GM18519 (cell line): ENCODE results near the gene CD8B.
A peak's percentile ranks its signal among the peaks of the same experiment; 100 is the strongest.
"Not testable (repeated sequence)": the region's sequence is repeated elsewhere in the genome, so short reads cannot be mapped to it uniquely, and the experiment has no call there.

Experiments used
- ATAC-seq: cut with Tn5 transposase; IDR thresholded peaks from one replicate; pipeline ENCODE4 v1.9.1; 2021; ENCODE audit warnings: mild to moderate bottlenecking, moderate library complexity; ENCODE audit not compliant: unreplicated experiment, low FRiP score

Gene CD8B

DNA sequence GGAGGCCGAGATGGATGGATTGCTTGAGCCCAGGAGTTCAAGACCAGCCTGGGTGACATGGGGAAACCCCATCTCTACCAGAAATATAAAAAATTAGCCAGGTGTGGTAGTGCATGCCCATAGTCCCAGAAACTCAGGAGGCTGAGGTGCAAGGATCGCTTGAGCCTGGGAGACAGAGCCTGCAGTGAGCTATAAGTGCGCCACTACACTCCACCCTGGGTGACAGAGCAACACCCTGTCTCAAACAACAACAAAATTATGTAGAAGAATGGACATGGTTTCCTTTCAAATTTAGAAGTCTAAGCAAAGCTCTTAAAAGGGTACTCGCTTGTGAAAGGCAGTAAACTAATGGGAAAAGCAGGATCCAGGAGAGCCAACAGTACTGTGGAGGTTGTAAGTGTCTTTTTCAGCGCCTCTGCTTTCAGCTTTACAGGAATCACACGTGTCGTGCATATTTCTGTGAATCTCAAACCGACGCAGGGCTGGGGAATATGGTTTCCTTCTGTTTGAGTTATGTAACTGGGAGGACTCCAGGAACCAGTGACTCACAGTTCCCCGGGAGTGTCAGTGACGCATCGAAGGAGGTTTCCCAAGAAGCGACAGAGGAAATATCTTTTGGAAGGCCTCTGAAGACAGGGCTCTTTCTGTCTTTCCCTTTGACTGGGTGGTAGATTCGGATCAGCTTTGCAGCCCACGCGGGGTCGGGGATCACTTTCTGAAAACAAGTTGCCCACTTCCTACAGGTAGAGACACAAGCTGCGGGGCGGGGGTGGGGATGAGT lies 24.6 kb downstream of the CD8B start:
- not testable (repeated sequence) for ATAC-seq

DNA sequence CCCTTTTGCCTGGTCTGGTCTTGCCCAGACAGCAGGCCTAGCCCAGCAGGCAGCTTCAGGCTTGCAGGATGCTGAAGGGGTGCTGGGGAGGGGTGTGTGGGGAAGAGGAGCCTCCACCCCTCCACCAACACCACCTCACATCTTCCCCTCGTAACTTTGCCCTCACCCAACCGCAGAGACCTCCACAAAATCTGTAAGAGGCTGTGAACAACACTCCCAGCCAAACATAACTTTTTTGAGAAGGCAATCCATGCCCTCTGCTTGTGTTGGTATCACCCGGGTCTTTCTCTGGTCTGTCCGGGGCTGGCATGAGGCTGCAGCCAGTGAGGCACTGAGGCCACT lies 26.2 kb downstream of the CD8B start:
- ATAC-seq = not testable (repeated sequence)

DNA sequence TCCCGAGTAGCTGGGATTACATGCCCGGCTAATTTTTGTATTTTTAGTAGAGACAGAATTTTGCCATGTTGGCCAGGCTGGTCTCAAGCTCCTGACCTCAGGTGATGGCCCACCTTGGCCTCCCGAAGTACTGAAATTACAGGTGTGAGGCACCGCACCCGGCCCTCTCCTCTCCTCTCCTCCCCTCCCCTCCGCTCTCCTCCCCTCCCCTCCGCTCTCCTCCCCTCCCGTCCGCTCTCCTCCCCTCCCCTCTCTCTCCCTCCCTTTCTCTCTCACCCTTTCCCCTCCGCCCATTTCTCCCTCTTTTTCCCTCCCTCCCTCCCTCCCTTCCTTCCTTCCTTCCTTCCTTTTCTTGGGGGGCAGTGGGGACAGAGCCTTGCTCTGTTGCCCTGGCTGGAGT lies 28.4 kb downstream of the CD8B start:
- no peak for ATAC-seq

DNA sequence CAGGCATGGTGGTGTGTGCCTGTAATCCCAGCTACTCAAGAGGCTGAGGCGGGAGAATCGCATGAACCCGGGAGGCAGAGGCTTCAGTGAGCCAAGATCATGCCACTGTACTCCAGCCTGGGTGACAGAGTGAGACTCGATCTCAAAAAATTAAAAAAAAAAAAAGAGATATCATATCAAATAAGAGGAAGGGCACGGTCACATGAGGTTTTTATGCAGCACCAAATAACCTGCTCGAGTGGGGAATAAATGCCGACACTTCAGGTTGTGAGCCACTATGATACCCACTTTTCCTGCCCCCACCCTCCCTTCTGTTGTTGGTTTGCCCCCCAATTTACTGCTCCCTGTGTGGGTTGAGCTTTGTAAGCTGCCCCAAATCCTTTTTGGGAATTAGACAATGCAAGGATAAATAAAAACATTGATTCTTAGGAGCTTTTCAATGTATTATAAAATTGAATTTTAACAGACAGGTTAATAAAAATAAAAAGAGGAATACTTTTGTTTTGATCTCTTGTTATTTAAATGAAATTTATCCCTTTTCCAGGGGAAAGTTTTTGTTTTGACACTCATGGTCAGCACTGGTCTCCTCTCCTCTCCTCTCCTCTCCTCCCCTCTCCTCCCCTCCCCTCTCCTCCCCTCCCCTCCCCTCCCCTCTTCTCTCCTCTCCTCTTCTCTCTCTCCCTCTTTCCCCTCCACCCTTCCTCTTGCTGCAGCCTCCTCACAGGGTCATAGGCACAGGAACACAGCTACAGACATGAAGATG lies 29.2 kb downstream of the CD8B start:
- ATAC-seq = no peak

DNA sequence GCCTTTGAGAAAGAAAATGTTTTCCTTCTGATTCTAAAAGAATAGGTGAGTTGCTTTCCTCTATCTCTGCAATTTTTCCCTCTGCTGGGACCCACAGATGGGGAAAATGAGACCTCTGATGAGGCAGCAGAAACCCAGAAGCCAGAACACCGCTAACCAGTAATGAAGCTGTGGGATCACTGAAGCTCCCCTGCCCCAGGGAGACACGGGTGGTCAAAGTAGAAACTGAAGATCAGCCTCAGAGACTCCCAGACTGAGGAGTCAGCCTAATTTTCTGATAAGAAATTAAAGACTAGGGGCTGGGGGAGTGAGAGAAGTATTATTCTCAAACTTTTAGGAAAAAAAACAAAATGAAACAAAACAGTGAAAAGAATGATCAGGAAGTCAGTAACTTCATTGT lies 30.1 kb downstream of the CD8B start:
- ATAC-seq = no peak

DNA sequence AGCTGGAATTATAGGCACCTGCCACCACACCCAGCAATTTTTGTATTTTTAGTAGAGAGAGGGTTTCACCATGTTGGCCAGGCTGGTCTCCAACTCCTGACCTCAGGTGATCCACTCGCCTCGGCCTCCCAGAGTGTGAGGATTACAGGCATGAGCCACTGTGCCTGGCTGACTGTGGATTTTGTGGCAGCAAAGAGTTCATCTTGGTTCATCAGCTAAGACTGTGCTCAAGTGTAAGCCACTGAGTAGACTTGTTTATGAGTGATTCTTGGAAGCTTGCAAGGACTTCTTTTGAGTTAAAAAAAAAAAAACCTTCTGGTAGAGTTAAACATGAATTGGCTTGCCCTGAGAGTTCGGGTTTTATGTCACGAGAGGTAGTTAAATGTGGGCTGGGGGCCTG lies 34.7 kb downstream of the CD8B start:
- no peak for ATAC-seq

DNA sequence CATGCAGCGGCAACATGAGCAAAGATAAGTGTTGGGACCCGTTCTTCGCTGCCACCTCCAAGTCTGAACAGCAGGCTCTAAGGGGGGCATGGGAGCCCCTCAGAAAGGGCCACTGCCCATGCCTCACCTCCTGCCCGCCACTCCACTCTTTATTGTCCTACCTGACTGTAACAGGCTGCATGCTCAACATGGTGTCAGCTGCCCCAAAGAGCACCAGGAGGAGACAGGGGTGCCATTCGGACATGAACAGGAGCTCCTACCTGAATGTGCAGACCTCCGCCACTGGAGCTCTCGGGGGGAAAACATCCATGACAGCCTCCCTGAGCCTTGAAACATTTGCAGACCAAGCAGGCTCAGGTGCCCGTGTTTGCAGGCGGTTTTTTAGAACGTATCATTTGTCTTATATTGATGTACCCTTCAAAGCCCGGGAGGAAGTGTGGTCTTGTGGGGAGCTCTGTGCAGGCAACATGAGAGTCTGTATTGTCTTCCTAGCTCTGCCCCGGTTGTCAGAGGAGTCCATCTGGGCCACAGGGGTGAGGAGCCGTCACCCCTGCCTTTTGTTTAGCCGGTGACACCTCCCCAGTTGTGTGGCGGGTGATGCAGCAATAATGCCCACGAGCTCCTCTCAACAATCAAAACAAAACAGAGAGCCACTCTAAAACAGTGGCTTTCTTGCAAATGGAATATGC lies 35.8 kb downstream of the CD8B start:
- no peak for ATAC-seq

DNA sequence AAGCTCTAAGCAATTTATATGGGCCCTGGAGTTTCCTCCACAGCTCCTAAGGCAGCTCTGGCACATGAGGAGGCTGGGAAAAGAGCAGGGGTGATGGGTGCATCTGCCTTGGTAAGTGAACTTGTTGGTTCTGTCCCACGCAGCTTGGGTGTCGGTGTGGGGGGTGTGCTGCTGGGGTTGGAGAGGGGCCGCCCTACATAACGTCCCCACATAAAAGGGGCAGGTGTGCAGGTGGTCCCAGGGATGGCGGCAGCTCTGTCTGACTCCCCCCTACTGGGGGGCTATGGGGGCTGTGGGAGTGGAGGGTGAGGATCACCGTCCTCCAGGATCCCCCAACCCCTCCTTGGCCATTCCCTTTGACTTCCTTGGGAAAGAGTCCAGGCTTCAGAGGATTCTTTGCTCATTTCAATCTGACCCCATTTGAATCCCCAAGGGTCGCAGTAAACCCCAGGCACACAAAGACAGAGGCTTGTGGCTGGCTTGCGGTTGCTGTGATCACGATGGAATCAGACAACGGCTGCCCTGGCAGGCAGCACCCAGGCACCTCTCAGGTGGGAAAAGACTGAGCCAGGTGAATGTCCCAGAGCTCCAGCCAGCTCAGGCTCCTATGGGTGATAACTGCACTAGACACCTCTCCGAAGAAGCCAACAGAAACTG lies 36.5 kb downstream of the CD8B start:
- no peak for ATAC-seq

DNA sequence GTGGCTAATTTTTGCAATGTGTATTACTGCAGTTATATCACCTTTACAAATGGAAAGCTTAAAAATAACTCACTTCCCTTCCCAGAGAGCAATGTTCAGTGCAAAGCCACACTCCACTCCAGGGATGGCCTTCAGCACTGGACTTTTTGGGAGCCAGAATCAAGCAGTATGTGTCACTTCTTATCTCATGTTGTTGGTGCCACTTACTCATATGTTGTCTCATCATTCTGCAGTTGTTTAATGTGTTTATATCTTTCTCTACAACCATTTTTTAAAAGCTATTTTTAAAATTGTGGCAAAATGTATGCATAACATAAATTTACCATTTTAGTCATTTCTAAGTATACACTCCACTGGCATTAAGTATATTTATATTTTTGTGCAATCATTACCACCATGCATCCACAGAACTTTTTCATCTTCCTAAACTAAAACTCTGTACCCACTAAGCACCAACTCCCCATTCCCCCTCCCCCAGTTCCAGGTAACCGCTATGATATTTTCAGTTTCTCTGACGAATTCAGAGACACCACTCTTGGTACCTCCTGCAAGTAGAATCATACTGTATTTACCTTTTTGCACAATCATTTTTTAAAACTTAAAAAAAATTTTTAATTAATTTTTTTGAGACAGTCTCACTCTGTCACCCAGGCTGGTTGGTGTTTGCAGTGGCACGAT lies 38.9 kb downstream of the CD8B start:
- no peak for ATAC-seq

DNA sequence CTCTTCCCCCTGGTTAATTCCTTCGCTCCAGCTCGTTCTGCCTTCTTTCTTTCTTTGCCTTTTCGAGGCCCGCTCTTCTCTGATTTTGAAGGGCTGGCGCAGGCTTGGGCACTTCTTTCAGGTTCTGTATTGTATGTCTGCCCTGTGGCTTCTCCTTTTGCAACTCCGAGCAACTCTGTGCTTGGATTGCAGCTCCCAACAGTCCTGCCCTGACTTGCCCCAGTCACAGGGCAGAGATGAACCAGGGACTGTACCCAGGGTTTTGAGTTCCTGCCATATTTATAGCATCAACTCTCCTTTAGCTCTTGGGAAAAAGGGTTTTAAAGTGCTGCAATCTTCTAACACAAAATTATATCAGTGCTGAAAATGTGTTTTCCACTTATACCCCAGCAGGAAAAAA lies 39.8 kb downstream of the CD8B start:
- no peak for ATAC-seq

DNA sequence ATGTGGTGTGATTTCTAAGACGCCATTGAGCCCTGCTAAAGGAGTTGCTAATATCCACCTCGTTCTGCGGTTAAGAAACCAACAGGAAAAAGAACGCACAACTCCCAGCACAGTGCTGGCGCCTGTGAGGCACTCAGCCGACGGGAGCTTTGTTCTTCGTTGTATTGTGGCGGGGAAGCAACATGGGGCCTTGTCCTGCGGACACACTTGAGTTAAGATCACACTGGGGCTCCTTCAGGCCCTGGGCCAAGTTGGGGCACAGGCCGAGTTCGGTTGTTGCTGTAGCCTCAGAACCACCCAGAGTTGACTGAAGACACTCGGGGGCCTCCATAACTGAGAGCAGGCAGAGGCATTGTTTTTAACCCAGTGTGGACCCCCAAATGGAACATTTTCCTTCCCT lies 40.4 kb downstream of the CD8B start:
- ATAC-seq = no peak

DNA sequence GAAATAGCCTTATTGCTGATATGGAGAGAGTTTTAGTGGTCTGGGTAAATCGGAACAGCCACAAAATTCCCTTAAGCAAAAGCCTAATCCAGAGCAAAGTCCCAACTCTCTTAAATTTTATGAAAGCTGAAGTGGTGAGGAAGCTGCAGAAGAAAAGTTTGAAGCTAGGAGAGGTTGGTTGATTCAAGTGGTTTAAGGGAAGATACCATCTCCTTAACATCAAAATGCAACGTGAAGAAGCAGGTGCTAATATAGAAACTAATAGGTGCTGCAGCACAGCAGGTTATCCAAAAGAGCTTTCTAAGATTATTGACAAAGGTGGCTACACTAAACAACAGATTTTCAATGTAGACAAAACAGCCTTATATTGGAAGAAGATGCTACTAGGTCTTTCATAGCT lies 42.7 kb downstream of the CD8B start:
- no peak for ATAC-seq

DNA sequence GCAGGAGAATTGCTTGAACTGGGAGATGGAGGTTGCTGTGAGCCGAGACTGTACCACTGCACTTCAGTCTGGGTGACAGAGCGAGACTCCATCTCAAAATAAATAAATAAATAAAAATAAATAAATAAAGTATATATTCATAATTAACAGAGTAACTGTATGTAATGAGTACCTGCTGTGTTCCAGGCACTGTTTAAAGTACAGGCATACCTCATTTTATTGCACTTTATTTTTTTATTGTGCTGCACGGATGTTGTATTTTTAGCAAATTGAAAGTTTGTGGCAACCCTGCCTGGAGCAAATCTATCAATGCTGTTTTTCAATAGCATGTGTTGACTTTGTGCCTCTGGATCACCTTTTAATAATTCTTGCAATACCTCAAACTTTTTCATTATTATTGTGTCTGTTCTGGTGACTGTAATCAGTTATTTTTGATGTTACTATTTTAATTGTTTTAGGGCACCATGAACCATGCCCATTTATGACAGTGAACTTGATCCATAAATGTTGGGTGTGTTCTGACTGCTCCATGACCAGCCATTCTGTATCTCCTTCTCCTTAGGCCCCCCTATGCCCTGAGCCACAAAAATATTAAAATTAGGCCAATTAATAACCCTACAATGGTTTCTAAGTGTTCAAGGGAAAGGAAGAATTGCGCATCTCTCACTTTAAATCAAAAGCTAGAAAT lies 43.4 kb downstream of the CD8B start:
- ATAC-seq = no peak

DNA sequence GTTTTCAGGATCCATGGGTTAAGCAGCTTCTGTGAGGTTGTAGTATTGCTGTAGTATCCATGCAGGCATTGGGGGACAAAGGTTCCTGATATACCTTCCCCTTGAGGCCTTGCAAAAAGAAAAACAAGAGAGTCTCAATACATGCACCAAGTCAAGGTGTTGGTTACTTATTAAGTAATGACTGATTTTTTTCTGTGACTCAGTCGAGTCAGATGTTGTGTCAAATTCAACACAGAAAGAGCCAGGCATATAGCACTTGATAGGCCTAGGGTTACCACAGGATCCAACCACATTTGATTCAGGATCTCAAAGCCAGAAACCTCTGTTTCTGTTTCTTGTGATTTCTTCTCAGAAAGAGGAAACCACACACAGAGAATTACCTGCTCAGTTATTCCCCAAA lies 46.1 kb downstream of the CD8B start:
- ATAC-seq = no peak

DNA sequence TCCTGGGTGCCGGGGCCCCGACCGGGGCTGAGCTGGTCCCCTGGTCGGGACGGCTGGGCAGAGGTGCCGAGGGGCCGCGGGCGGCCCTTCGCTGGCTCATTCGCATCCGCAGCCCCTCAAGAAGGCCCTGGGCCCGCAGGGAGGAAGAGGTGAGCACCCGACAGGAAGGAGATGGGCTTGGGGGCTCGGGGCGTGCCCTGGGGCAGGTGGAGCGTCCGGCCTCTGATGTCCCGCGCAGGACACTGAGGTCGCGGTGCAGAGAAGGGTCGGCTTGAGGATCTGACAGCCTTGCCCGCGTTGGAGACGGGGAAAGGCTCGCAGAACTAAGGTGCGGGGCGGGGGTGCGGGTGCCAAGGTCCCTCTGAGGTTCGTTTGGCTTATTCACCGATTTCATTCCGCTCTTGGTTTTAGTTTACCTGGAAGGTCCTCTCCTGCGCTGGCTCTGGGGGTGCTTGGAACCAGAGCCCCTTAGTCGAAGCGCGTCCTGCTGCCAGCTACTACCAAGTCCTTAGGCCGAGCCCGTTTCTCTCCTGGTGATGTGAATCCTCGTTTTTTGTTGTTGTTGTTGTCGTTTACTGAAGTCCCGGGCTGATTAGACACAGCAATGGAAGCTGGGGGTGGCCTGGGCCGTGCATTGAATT lies 52.1 kb downstream of the CD8B start:
- ATAC-seq = no peak

DNA sequence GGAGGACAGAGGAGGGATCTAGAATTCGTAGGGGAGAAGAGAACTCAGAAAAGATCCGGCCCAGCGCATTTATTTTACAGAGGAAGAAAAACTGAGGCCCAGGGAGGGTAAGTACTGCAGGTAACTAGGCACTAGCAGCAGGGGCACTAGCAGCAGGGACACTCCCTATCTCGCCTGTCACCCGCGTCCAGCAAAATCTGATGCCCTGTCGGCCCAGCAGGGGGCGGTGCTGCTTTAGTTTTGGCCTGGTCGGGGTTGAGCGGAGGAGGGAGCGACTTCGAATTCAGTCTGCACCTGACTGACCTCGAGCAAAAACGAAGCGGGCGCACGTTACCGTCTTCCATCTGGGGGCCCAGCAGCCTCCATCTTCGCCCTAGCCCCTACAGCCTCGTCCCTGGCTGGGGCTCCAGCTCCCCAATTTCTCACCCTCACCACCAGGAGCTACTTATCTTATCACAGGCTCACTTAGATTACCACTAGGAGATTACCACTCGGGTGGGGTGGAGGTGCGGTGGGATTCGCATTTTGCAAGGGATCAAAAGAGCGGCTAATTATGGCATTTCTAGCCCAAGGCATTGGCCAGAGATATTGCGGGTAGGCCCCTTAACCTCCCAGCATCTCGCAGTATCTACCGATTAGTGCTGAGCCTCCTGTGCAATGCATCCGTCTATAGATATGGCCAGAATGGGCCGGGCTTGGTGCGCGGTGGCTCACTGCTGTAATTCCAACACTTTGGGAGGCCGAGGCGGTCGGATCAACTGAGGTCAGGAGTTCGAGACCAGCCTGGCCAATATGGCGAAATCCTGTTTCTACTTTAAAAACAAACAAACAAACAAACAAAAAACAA lies 53.1 kb downstream of the CD8B start:
- peak; percentile 86 for ATAC-seq

DNA sequence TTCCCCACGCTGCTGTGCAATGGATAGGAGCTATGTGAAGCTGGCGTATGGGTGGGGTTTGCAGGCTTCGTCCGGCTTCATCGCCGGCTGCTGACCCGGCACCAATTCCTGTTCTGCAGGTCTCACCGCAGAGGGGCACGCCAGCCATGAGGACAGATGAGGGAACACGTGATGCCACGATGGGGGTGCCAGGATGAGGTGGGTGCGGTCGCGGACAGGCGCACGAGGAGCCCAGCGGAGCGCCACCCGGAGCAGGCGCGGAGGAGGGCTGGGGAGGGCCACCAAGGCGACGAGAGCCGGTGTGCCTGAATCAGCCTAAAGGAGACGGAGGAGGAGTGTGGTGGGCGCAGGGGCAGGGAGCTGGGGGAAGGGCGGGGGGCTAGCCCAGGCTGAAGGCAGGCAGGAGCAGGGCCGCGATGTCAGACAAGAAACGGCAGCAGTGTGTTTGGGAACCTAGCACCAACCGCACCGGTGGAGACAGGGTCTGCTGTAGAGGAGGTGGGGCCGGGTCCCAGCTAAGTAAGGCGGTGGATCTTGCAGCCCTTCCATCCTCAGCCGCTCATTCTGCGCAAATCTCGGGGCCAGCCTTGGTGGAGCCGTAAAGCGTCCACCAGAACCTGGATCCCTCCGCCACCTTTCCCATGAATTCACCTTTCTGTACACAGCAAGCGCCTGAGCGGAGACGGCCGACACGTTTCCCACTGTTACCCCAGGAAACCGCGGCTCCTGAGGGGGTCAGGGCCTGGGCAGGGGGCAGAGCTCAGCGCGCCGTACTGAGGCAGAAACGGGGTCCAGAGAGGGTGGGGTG lies 54.0 kb downstream of the CD8B start:
- ATAC-seq = no peak

DNA sequence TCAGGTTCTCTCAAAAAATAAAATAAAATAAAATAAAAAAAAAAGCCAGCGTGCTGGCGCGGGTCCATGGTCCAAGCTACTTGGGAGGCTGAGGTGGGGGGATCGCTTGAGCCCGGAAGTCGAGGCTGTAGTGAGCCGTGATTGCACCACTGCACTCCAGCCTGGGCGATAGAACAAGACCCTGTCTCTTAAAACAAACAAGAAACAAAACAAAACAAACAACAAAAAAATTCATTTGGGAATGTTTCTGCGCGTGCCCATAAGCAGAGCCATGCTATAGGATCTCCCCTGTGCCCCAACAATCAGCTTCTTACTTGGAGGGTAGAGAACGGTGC lies 54.6 kb downstream of the CD8B start:
- no peak for ATAC-seq
